H1 (cell line): ENCODE results near the gene SNX15. TPM values are rescaled to one million over a fixed set of nuclear protein-coding genes. Genes with fewer than 3 reads are reported as not detected.

Experiments used
- CTCF ChIA-PET: fragments of 300-600 bp; sonication (Branson Sonifier 250); formaldehyde crosslinking; loops from one replicate; lab custom pipeline; 2021; ENCODE audit not compliant: partially characterized antibody; lab: Charles Lee
- POLR2A ChIA-PET: fragments of 300-600 bp; sonication (Branson Sonifier 250); formaldehyde crosslinking; loops from one replicate; lab custom pipeline; 2021; ENCODE audit warnings: inconsistent platforms; ENCODE audit not compliant: partially characterized antibody; lab: Charles Lee
- DNase-seq, 2 experiments: peaks; one replicate each; pipeline versions ENCODE4 v3.0.0 to v3.0.0-alpha.2; 2010 to 2022; ENCODE audit warnings: low spot score in 2 of 2, low read depth in 1 of 2, mixed read lengths in 1 of 2
- FAIRE-seq: peaks from 2 replicates; lab custom pipeline; 2011; peaks lifted over from hg19 to GRCh38; lab: Jason Lieb, UNC
- H2AFZ ChIP-seq: 2 replicates; pipeline ENCODE4 v1.8.1; 2012; ENCODE audit warnings: low read length, inconsistent platforms
- H2AK5ac ChIP-seq: 2 replicates; pipeline ENCODE4 v1.6.1; 2013; ENCODE audit warnings: low read depth, low read length
- H2BK120ac ChIP-seq: replicated peaks from 2 replicates; pipeline ENCODE3; 2013; ENCODE audit warnings: low read depth, low read length, inconsistent platforms
- H2BK12ac ChIP-seq: 2 replicates; pipeline ENCODE4 v1.6.1; 2013; ENCODE audit warnings: low read depth, low read length
- H2BK15ac ChIP-seq: 2 replicates; pipeline ENCODE4 v1.6.1; 2013; ENCODE audit warnings: low read length
- H2BK20ac ChIP-seq: 2 replicates; pipeline ENCODE4 v1.6.1; 2013; ENCODE audit warnings: low read length
- H2BK5ac ChIP-seq: 2 replicates; pipeline ENCODE4 v1.6.1; 2013; ENCODE audit warnings: low read depth, low read length
- H3K14ac ChIP-seq: 2 replicates; pipeline ENCODE4 v1.6.1; 2013; ENCODE audit warnings: inconsistent platforms; ENCODE audit not compliant: insufficient read length
- H3K18ac ChIP-seq: 2 replicates; pipeline ENCODE4 v1.6.1; 2013; ENCODE audit warnings: low read length; ENCODE audit errors: extremely low read depth
- H3K23ac ChIP-seq: 2 replicates; pipeline ENCODE4 v1.6.1; 2013; ENCODE audit warnings: inconsistent platforms; ENCODE audit not compliant: insufficient read length
- H3K23me2 ChIP-seq: 2 replicates; pipeline ENCODE4 v1.6.1; 2013; ENCODE audit warnings: low read depth, low read length
- H3K27ac ChIP-seq: 2 replicates; pipeline ENCODE4 v1.6.1; 2011; ENCODE audit warnings: low read depth, low read length, inconsistent platforms
- H3K27me3 ChIP-seq, 4 experiments: replicated peaks in 1 of 4; 1 replicate in 1 of 4; 2 replicates in 3 of 4; pipeline versions ENCODE4 v1.6.1 to v1.8.1; 2011 to 2013; ENCODE audit warnings: low read length in 3 of 4, mild to moderate bottlenecking in 3 of 4, inconsistent platforms in 2 of 4, mixed read lengths in 2 of 4, moderate library complexity in 1 of 4; ENCODE audit not compliant: control insufficient read depth in 3 of 4, insufficient read depth in 3 of 4; ENCODE audit errors: extremely low read depth in 1 of 4
- H3K36me3 ChIP-seq, 4 experiments: 2 replicates each; pipeline versions ENCODE4 v1.6.1 to v1.8.1; 2011 to 2013; ENCODE audit warnings: mild to moderate bottlenecking in 4 of 4, low read length in 3 of 4, moderate library complexity in 2 of 4, control low read depth in 1 of 4, inconsistent platforms in 1 of 4; ENCODE audit not compliant: insufficient read depth in 4 of 4, control insufficient read depth in 2 of 4
- H3K4ac ChIP-seq: replicated peaks from 2 replicates; pipeline ENCODE3; 2013; ENCODE audit warnings: low read length, low read depth, mixed read lengths, inconsistent platforms; ENCODE audit not compliant: insufficient read length
- H3K4me1 ChIP-seq, 4 experiments: replicated peaks in 1 of 4; 1 replicate in 1 of 4; 2 replicates in 3 of 4; pipeline versions ENCODE4 v1.6.1 to v1.8.1; 2011 to 2013; ENCODE audit warnings: low read length in 3 of 4, inconsistent platforms in 2 of 4, mixed read lengths in 1 of 4; ENCODE audit not compliant: insufficient read depth in 4 of 4, control insufficient read depth in 3 of 4
- H3K4me2 ChIP-seq, 2 experiments: 2 replicates each; pipeline versions ENCODE4 v1.6.1 to v1.8.1; 2011 to 2013; ENCODE audit warnings: low read depth in 2 of 2, low read length in 2 of 2, control low read depth in 1 of 2, inconsistent platforms in 1 of 2, mild to moderate bottlenecking in 1 of 2; ENCODE audit not compliant: insufficient read depth in 1 of 2
- H3K4me3 ChIP-seq, 4 experiments: fragments of 200-600, 300-600 bp in 1 of 4; sonication (generic), shearing (Covaris generic), sonication (Bioruptor Twin) in 1 of 4; 2 replicates each; pipeline versions ENCODE4 v1.5.1 to v1.8.1; 2011 to 2016; ENCODE audit warnings: low read length in 4 of 4, low read depth in 3 of 4, control low read depth in 2 of 4, inconsistent platforms in 2 of 4, mild to moderate bottlenecking in 2 of 4, mixed read lengths in 1 of 4, moderate library complexity in 1 of 4; ENCODE audit not compliant: insufficient read depth in 2 of 4; ENCODE audit errors: extremely low read depth in 1 of 4
- H3K56ac ChIP-seq: replicated peaks from 2 replicates; pipeline ENCODE3; 2013; ENCODE audit warnings: low read depth, mild to moderate bottlenecking, mixed read lengths, low read length, inconsistent platforms; ENCODE audit not compliant: insufficient read length
- H3K79me1 ChIP-seq: 2 replicates; pipeline ENCODE4 v1.6.1; 2013; ENCODE audit warnings: low read depth, low read length, control low read depth
- H3K79me2 ChIP-seq, 2 experiments: 2 replicates each; pipeline versions ENCODE4 v1.6.1 to v1.8.1; 2012 to 2013; ENCODE audit warnings: low read length in 2 of 2, mild to moderate bottlenecking in 2 of 2, inconsistent platforms in 1 of 2; ENCODE audit not compliant: insufficient read depth in 2 of 2, control insufficient read depth in 1 of 2
- H3K9ac ChIP-seq, 4 experiments: replicated peaks in 1 of 4; 1 replicate in 1 of 4; 2 replicates in 3 of 4; pipeline versions ENCODE4 v1.6.1 to v1.8.1; 2011 to 2013; ENCODE audit warnings: low read depth in 3 of 4, low read length in 3 of 4, control low read depth in 2 of 4, mild to moderate bottlenecking in 2 of 4, moderate library complexity in 2 of 4, inconsistent platforms in 1 of 4; ENCODE audit errors: extremely low read depth in 1 of 4
- H3K9me3 ChIP-seq, 2 experiments: 2 replicates each; pipeline versions ENCODE4 v1.6.1 to v1.8.1; 2012 to 2013; ENCODE audit warnings: mild to moderate bottlenecking in 2 of 2, moderate library complexity in 2 of 2, control low read depth in 1 of 2, inconsistent platforms in 1 of 2, low read depth in 1 of 2, low read length in 1 of 2, mixed read lengths in 1 of 2; ENCODE audit not compliant: insufficient read depth in 2 of 2
- H4K20me1 ChIP-seq, 2 experiments: replicated peaks in 1 of 2; 2 replicates each; pipeline versions ENCODE3 to v1.8.1; 2011 to 2013; ENCODE audit warnings: inconsistent platforms in 2 of 2, low read length in 2 of 2, mild to moderate bottlenecking in 1 of 2; ENCODE audit not compliant: insufficient read depth in 2 of 2, control insufficient read depth in 1 of 2
- H4K5ac ChIP-seq: 2 replicates; pipeline ENCODE4 v1.6.1; 2013; ENCODE audit warnings: low read length, low read depth, mixed read lengths, inconsistent platforms; ENCODE audit not compliant: insufficient read length
- H4K8ac ChIP-seq: 2 replicates; pipeline ENCODE4 v1.8.0; 2013; ENCODE audit warnings: mild to moderate bottlenecking, moderate library complexity, low read length, inconsistent platforms; ENCODE audit not compliant: insufficient read depth; ENCODE audit errors: extremely low read depth
- H4K91ac ChIP-seq: replicated peaks from 2 replicates; pipeline ENCODE3; 2013; ENCODE audit warnings: low read length, mixed read lengths, inconsistent platforms; ENCODE audit not compliant: insufficient read length
- BACH1 ChIP-seq: IDR thresholded peaks from 2 replicates; pipeline ENCODE4 v1.6.1; 2012; ENCODE audit warnings: low read length, improper control_type of control experiment
- BCL11A ChIP-seq, 2 experiments: IDR thresholded peaks; one replicate each; pipeline ENCODE4 v1.6.1; 2011; ENCODE audit warnings: low read depth in 2 of 2, low read length in 2 of 2, mild to moderate bottlenecking in 2 of 2
- CBX8 ChIP-seq: fragments of 300-800, 300-1000 bp; sonication (generic); IDR thresholded peaks from 2 replicates; pipeline ENCODE4 v1.7.1; 2016; ENCODE audit warnings: low read depth, low read length, borderline replicate concordance
- CREB1 ChIP-seq: IDR thresholded peaks from 2 replicates; pipeline ENCODE4 v1.6.1; 2012; ENCODE audit warnings: inconsistent platforms
- KDM5A ChIP-seq: fragments of 200-600 bp; IDR thresholded peaks from 2 replicates; pipeline ENCODE4 v1.7.1; 2012; ENCODE audit warnings: mild to moderate bottlenecking, low read length, inconsistent platforms, mixed read lengths
- MAX ChIP-seq: IDR thresholded peaks from 2 replicates; pipeline ENCODE4 v1.6.1; 2012; ENCODE audit warnings: inconsistent platforms
- RAD21 ChIP-seq, 2 experiments: IDR thresholded peaks in 1 of 2; conservative IDR thresholded peaks in 1 of 2; 2 replicates each; pipeline ENCODE4 v1.6.1; 2011; ENCODE audit warnings: low read depth in 2 of 2, low read length in 2 of 2, improper control_type of control experiment in 1 of 2, inconsistent platforms in 1 of 2, mild to moderate bottlenecking in 1 of 2, moderate library complexity in 1 of 2
- RNF2 ChIP-seq: fragments of 200-900, 300-1000 bp; sonication (generic); IDR thresholded peaks from 2 replicates; pipeline ENCODE4 v1.7.1; 2016; ENCODE audit warnings: borderline replicate concordance, low read depth, mild to moderate bottlenecking, antibody characterized with exemption, low read length; ENCODE audit not compliant: poor library complexity, severe bottlenecking; ENCODE audit errors: missing control alignments
- SIRT6 ChIP-seq: IDR thresholded peaks from one replicate; pipeline ENCODE4 v1.7.1; 2012; ENCODE audit warnings: low read length, inconsistent platforms
- SIX5 ChIP-seq: IDR thresholded peaks from 2 replicates; pipeline ENCODE4 v1.6.1; 2011; ENCODE audit warnings: mild to moderate bottlenecking, low read depth, low read length
- SP2 ChIP-seq: IDR thresholded peaks from 2 replicates; pipeline ENCODE4 v1.6.1; 2012; ENCODE audit warnings: mild to moderate bottlenecking, low read length, inconsistent platforms
- TAF1 ChIP-seq: IDR thresholded peaks from 2 replicates; pipeline ENCODE4 v1.6.1; 2011; ENCODE audit warnings: mild to moderate bottlenecking, low read depth, low read length
- TBP ChIP-seq: IDR thresholded peaks from 2 replicates; pipeline ENCODE4 v1.6.1; 2011; ENCODE audit warnings: low read depth, low read length, improper control_type of control experiment
- YY1 ChIP-seq: IDR thresholded peaks from 2 replicates; pipeline ENCODE4 v1.6.1; 2011; ENCODE audit warnings: low read depth, mild to moderate bottlenecking, low read length
- WGBS, 2 experiments: shearing (Covaris generic) in 1 of 2; methylation state at CpG; one replicate each; pipeline versions ENCODE4 v1.1.6 to v1.1.7; 2013 to 2015; ENCODE audit warnings: low lambda C conversion rate in 2 of 2, mixed read lengths in 2 of 2, inconsistent platforms in 1 of 2, low coverage in 1 of 2, missing lambda C conversion rate in 1 of 2; ENCODE audit not compliant: insufficient replicate concordance in 2 of 2, insufficient coverage in 1 of 2, insufficient read length in 1 of 2; ENCODE audit errors: extremely low coverage in 1 of 2, missing lambda C conversion rate in 1 of 2; 5-methylcytosine and 5-hydroxymethylcytosine counted together
- polyA plus RNA-seq, 7 experiments: library from polyadenylated mRNA; depleted of rRNA in 3 of 7; stranded (reverse) in 5 of 7; unstranded in 2 of 7; fragments of >200 nt in 5 of 7; fragments of 200-250 nt in 2 of 7; gene quantifications; 1 replicate in 5 of 7; 2 replicates in 1 of 7; 4 replicates in 1 of 7; pipeline versions ENCODE4 v1.2.1 to v1.2.3, GENCODE V29; 2011 to 2013; ENCODE audit warnings: missing spikeins in 2 of 7, mixed read lengths in 2 of 7
- total RNA-seq: library from RNA; stranded (reverse); fragmentation: NEBNext Ultra II Directional; extraction: Animal tissue kit (Norgen Biotek cat#: 25700); gene quantifications from 2 replicates; pipeline ENCODE4 v1.2.1, GENCODE V29; 2021

Gene SNX15
- total and polyA plus RNA-seq, 2 of the 8 experiments (the other 6 are each of a cell fraction or from before 2014, with no cell fraction given) = 13.0 to 18.3 TPM

DNA sequence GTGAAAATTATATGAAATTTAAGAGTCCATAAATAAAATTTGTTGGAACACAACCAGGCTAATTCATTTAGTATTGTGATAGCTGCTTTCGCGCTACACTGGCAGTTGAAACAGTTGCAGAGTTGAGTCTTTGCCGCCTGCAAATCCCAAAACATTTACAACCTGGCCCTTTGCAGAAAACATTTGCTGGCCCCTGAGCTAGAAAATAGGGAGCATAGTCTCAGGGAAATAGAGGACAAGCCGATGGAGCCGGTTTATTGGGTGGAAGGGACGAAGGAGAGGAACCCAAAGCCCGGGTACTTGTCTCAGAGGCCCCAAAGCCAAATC lies 13.2 kb downstream of the SNX15 start:
- WGBS, 2 experiments = 27% methylated on average over 7 of the region's 7 CpGs; no CpG with 5 or more reads in 1 of the 2 experiments
- peak overlapping the region in 2 of 4 experiments; percentile 40 to 49; a peak in 3 of 7 replicates for H3K9ac ChIP-seq

More for the DNA sequence above, 13.2 kb downstream of the SNX15 start:
- Histone ChIP-seq H2BK12ac (no peak overlapping the region), H3K23me2 (no peaks in the 10 kb centered on the region; the same call in 1 of the 2 replicates), H3K18ac (no peak overlapping the region), H4K8ac (no peak overlapping the region), H2BK120ac (no peak overlapping the region), H3K27ac (peak overlapping the region; percentile 85; the same call in 1 of the 2 replicates), H2AK5ac (no peak overlapping the region), H3K9me3 (no peaks in the 10 kb centered on the region), H3K4me3 (peak overlapping the region; percentile 48 to 93 (median 80)), H2BK5ac (no peak overlapping the region; the same call in 1 of the 2 replicates), H4K91ac (no peak overlapping the region), H3K79me2 (peaks cover 0 to 16% of the 10 kb centered on the region in 2 experiments; a peak in 2 of 4 replicates), H3K4me2 (peak overlapping the region; percentile 63 to 90), H3K79me1 (peaks cover 2% of the 10 kb centered on the region), H3K36me3 (peaks cover under 1 to 12% (median 6%) of the 10 kb centered on the region in 4 experiments; a peak in 5 of 8 replicates), H3K56ac (no peak overlapping the region), H3K14ac (no peak overlapping the region), H4K20me1 (peaks cover 6 to 13% of the 10 kb centered on the region in 2 experiments), H4K5ac (no peak overlapping the region), H3K23ac (no peak overlapping the region), H3K27me3 (no peaks in the 10 kb centered on the region), H3K4me1 (no peaks in the 10 kb centered on the region; a peak in 2 of 7 replicates), H2BK15ac (no peak overlapping the region), H2BK20ac (no peak overlapping the region), H3K4ac (no peak overlapping the region), H2AFZ (0 out of 2 replicates have a peak overlapping the region, but pooled peaks have one; percentile 71)
- FAIRE-seq = no peak
- TF ChIP-seq YY1 (no peak), BACH1 (no peak), CREB1 (no peak), TBP (no peak), RAD21 (IDR thresholded peaks at IDR 0.05 in 1 of 2, conservative IDR thresholded peaks at IDR 0.05 in 1 of 2; ENCODE audit: low read depth in 2 of 2, low read length in 2 of 2) (no peak), BCL11A (IDR thresholded peaks at IDR 0.05; ENCODE audit: low read depth in 2 of 2, low read length in 2 of 2) (no peak), SP2 (no peak), MAX (no peak), RNF2 (no peak), TAF1 (no peak), SIX5 (no peak), SIRT6 (no peak), CBX8 (no peak), KDM5A (no peak)
- POLR2A ChIA-PET = interaction anchor here (1.0 to 3.5 kb wide), 18 partner anchors 8 to 230 kb away, joined by 3 to 10 read pairs (median 4); partner anchors contain the start of genes ARL2, CDCA5, MEN1 and SNX15
- DNase-seq = no peak
- CTCF ChIA-PET = interaction anchor here (1.0 to 4.2 kb wide), 7 partner anchors 9 to 44 kb away, joined by 3 to 12 read pairs (median 3); partner anchors contain the start of genes ARL2 and CDCA5
